SKM-1 treated with dmso at 0.1 percent for 144 hours (cell line): ENCODE data around the gene RAD51B.

Experiments used
- DNase-seq: peaks from one replicate; lab custom pipeline; 2025; ENCODE audit not compliant: unreplicated experiment; lab: John Stamatoyannopoulos, UW

The RAD51B gene

DNA sequence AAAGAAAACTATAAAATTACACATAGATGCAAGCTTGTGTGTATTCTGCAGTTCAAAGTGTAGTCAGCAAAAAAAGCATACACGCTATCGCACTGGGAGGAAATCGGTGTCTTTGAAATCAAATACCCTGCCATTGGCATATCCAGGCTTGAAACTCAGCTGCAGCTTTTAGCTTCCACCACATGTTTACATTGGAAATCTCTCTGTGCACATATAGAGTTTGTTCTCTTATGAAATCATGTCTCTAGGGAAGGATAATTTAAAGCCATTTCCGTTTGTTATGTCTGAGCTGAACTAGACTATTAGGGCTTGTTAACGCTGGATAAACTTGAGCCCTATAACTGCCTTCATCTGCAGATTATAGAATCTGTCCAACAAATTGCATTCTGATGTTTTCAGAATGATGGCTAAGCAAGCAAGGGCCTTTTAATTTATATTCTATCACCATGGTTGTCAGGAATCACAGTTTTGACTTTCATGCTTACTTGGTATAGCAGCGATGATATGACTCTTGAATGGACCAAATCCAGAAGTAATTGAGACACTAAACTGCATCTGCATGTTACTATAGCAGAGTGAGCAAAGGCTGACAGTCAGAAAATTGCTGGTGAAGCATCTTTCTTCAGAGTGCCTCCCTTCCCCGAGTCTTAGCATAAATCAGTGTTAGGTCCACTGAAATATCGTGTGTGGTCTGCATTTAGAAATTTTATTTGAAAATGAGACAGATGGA is 530.5 kb downstream of the RAD51B start:
- no peak for DNase-seq

DNA sequence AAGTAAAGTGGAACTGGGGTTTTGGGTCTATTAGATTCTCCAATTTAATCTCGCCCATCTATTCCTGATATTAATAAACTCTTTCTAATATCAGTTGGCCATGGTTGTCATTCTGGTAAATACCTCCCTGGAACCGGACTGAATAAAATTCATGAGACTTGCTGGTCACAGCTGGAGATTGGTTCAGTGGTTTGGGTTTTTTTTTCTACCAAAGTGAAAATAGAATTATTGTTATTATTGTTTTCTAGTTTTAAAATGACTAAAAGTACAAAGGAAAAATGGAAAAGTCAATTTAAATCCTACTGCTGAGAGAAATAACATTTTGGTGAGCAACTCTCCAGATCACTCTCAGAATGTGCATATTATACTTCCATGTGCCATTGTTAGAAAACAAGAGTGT is 535.8 kb downstream of the RAD51B start:
- DNase-seq, result no peak

DNA sequence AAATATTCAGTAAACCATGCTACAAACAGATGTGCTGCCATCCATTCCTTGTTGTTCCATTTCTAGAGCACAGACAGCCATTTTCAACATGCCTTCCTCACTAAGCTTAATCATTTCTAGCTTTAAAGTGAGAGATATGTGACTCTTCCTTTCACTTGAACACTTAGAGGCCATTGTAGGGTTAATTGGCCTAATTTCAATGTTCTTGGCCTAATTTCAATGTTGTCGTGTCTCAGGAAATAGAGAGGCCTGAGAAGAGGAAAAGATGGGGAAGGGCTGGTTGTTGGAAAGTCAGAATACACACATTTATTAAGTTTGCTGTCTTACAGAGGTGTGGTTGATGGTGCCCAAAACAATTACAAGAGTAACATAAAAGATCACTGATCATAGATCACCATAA is 538.2 kb downstream of the RAD51B start:
- no peak for DNase-seq

DNA sequence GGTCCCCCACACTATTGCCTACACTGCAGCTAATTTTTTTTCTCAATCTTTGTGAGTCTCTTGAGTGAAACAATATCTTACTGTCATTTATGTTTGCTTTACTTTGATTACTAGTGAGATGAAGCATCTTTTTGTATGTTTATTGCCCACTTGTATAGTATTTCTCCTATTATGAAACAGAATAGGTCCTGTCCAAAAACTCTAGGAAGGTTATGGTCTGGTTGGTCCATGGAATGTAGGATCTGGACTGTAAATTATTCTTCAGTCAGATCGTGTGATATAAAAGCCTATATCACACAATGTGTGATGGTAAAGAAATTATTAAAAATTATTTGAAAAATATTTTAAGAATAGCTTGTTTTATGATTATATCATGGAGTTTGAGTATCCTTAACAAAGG is 538.9 kb downstream of the RAD51B start:
- no peak for DNase-seq

DNA sequence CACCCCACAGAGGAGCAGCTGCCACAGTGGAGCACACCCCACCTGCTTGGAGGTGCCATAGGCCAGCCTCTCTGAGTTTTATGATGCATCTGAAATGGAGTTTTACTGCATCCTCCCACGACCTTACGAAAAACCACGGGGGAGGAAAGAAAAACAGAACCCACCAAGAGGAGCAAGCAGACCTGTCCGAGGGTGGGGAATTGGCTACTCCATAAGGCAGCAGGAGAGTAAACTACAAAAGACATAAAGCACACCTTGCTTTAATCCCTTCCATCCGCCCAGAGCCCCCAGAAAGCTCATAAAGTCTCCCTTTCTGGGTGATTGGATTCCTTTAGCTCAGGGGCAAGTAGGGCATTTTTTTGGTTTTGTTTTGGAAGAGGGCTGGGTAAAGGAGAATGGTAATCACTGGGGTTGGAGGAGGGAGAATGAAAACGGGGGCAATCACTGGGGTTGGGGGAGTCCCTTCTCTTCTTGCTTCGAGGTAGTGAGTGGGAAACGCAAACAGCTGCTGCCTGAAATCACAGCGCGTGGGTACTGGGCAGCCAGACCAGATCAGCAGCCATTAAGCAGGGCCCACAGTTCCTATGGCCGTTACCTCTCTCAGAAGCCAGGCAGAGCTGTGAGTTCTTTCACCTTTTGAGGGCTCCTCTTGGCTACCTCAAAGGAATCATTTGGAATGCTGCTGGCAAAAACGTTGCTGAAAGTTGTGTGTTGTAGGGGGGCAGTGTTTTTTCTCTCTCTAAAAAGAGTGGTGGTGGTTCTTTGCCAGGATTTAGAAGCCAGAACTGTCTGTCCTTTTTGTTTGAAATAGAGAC is 539.6 kb downstream of the RAD51B start:
- no peak for DNase-seq

DNA sequence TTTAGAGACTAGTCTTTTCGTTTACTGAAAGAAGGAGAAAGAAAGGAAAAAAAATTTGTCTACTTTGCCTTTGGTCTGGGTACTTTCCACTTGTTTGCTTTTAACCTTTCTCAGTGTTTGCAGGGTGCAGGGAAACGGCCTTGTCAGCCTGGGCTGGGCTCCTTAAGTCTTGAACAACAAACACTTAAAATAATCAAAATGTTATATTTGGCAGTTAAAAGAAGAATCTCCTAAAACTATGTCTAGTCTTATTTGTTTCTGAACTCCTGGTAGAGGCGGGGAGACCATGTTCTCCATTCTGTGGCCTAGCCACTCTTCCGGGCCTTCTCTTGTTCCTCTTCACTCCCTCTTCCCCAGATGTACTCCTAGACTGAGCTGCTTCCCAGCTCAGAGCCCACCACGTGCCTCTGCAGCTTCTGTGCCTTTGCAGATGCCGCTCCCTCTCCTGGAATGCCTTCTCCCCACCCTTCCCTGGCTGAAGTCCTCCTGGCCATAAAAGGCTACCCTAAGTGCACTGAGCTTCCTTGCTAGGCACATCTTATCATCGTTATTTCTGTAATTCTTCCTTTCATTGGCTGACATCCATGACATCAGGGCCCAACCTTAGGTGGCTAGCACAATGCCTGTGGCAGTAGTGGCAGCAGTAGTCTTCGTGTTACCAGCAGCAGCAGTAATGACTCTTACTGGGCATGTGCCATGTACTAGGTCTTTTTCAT is 540.4 kb downstream of the RAD51B start:
- DNase-seq, result no peak

DNA sequence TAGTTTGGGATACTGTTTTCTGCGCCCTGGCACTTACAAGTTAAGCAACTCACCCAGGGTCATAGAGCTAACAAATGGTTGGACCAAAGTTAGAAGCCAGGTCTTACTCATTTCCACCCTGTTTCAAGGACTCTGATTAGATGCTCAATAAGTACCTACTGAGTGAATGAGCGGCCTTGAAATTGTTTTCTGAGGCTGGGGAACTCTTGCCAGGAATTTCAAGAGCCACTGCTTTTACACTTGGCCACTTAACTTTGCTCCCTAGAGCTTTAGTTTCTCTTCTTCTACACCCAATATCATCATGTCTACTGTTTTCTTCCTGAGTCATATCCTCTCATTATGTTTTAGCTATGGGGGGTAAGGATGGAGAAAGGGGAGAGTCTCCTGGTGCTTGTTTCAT is 541.7 kb downstream of the RAD51B start:
- no peak for DNase-seq

DNA sequence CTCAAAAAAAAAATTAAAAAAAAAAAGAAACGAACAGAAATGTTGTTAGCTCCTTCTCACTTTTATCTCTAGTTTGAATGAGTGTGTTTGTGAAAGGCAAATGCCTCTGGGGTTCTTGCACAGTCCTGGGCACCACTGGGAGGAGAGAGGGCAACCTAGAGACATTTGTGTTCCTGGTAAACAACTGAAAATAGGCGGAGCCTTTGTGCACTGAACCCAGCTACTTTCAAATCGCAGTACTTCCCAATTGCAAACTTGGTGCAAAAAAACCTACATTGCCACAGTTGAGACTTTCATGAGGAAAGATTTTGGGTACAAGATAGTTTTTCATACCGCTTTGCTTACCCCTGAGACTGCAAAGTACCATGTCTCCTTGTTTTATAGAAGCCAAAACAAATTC is 543.3 kb downstream of the RAD51B start:
- DNase-seq, result no peak

DNA sequence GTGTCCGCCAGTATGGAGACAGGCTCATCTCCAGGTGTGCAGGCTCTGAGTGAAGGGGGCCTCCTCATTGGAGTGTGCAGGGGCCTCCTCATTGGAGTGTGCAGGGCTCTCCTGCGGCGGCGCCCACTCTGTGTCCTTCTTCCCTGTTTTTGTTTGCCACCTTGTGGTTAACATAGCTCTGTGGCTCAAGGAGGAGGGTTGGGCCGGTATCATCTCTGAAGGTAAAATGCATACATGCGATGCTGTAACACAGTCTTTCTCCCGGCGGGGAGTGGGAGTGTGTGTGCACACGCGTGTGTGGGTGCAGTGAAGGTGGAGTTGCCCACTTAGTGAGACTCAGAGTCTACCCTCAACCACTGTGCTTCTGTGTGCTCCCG is 543.9 kb downstream of the RAD51B start:
- no peak for DNase-seq

DNA sequence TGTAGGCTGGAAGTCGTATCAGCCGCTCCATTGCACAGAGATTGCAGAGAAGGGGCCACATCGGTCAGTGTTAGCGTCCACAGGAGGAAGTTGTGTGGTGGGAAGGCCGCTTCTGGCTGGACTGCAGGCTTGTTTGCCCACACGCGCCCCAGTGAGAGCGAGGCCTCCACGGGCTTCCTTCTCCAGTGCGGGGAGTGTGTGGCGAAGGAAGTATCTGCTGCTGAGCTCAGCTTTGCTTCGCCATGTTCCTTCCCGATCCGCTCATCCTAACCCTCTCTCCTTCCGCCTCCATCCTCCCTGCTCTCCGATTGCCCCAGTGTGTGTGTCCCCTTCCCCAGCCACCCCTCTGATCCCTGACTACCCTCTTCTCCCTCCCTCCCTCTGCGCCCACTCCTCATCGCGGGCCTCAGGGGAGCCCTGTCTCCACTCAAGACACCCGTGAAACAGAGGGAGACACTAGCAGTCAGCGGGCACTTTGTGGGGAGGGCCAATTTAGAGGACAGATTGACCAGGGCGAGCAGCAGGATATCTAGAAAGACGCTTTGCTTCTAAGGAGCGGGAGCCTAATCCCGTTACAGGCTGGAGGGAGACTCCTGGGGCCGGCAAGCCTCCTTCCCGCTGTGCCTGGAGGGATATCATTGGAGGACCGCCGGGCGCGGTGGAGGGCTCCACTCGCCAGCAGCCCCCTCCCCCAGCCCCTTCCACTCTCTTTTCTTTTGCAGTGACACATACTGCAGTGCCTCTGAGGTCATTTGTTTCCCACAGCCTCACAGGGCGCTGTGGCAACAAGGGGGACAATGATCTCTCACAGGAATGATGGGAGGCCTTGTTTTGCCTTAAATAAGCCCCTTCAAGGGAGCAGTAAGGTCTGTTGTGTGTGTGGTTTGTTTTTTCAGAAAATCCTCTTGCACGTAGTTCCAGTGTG is 544.5 kb downstream of the RAD51B start:
- no peak for DNase-seq

DNA sequence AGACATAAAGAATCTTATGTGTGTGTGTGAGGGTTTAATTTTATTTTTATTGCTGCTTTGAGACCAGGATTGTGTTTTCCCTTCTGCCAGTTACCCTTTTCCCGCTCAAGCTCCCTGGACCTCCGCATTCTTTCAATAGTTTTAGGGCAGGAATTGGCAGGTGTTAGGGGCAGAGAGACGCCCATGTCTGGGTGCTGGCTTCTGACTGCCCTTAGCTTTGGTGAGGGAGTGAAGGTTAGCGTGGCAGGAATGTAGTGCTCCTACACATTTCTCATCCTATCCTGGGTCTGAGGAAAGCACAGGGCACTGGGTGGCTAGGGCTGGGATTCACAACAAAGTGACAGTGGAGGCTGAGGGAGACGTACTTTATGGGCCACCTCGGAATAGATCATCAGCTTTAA is 545.2 kb downstream of the RAD51B start:
- DNase-seq, result no peak

DNA sequence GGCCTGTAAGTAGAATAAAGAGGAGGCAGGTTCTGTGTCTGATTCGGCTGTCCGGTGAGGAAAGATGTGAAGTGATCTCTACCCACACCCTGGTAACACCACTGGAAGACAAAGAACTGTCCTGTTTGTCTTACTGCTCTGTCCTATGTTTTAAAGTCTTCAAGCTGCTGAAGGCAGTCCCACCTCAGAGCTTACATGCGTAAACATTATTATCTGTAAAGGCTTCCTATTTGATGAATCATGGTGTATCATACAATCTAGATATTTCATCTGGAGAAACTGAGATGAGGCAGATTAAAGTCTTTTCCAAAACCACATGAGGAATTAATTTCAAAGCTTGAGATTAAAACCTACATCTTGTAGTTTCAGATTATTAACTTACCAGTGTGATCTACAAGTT is 545.6 kb downstream of the RAD51B start:
- no peak for DNase-seq

DNA sequence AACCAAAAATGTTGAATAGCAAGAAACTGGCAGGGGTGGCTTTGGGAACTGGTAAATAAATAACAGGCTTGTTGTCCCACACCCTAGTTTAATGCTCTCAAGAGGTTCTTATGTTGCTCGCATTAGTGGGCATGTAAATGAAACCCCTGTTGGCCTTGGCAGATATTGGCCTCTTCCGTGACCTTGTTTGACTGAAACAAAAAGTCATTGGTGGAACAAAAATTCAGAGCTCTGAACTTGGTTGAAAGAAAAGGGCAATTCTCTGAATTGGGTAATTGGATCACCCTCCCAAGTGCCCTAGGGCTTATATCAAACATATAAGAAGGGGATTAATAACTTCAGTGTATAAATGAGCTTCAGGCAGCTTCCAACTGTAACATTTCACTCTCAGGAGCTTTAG is 547.1 kb downstream of the RAD51B start:
- DNase-seq, result no peak

DNA sequence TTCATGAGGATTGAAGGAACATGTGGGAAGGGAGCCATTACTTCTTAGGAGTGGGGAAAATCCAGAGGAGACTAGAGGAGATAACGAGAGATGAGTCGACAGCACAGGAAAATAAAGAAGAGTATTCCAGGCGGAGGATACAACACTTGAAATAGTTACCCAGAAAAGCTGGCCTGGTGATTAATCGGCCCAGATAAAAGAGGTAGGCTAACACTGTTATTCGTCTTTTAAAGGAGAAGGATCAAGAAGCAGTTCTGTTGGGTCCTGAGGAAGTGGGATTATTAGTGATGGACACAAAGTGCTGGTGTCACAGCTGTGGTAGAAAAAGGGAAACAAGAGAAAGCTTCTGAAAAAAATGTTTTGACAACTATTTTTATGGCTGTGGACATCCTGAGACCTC is 548.0 kb downstream of the RAD51B start:
- no peak for DNase-seq

DNA sequence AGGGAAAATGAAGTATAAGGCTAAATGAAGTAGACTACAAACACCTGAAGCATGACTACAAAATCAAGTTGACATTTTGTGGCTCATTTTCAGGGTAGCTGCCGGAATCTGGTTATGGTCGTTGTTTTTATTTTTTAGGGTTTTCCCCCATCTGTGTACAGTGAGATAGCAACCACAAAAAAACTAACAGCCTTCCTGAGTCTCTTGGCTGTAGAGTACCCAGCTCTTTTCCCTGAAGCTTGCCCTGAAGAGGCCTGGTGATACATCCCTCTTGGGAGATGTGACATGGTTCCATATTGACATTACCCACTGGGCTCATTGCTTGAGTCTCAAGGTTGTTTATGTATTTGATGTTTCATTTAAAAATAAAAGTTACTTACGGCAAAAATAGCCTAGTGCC is 549.3 kb downstream of the RAD51B start:
- no peak for DNase-seq

DNA sequence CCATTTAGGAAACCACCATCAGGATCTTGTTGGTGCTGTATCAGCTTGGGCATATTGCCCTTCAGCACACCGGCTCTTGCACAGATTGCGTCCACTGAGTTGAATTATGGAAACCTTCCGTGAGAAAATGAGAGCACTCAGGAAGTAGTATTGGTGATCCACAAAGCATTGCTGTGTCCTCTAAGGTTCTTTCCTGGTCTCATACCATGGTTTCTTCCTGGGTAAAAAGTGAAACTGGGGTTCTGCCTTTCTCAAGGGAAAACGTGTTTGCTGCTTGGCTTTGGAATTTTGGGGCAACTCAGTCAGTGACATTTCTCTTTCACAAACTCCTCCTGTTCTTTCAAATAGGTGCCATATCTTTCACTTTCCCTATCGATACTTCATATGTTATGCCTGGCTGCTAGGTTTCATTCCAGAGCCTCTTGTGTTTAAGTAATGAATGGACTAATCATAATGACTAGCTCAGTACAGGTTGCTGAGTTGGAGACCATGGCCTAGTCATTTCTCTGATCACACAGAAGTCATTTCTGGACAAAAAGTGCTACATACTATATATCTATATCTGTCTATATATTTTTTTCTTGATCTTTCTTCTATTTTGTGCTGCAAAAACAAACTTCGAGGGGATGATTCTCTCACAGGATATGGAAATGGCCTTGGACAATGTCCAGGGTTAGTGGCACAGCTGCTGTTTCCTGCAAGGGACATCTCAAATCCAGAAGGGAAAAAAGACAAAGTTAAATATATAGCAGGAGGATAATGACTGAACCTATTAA is 549.9 kb downstream of the RAD51B start:
- DNase-seq, result no peak

DNA sequence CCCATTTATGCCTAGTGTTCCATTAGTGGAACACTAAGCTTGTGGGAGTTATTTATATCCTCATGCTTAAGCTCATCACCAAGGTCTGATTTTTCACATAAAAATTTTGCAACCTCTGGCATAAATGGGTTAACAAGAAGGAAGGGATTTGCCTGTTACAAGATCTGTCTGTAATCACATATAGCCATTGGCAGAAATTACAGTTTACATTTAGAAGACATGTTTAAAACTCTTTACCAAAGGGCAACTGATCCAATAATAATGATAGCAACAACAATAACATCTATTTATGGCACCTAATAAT is 550.4 kb downstream of the RAD51B start:
- DNase-seq, result no peak

DNA sequence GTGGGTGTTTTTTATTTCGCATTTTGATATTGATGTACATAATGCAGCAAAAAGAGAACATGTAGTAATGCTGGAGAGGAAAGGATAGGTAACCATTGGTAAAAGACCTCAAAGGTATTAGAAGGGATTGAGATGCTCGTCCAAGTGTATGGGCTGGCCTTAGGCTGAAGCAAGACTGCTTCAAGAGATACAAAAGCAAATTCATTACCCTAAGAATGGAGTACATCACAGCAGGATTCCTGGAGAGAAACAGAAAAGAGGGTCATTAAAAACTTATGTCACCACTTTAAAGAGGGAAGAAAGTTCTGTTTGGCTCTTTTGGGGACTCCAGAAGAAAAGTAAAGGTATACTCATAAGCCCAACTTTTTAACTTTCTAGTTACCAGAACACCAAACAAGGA is 552.8 kb downstream of the RAD51B start:
- DNase-seq, result no peak

DNA sequence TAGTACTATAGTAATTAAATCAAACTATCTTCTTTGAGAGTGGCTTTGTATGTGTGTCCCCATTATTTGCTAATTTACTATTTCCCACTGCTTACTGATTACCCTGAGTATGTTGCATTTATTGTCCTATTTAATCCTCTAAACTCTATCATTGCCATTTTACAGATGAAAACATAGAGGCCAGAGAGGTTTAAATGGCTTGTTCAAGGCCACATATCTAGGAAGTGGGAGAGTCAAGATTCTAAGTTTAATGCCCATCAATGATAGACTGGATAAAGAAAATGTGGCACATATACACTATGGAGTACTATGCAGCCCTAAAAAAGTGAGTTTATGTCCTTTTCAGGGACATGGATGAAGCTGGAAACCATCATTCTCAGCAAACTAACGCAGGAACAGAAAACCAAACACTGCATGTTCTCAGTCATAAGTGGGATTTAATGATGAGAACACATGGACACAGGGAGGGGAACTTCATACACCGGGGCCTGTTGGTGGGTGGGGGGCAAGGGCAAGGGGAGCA is 553.6 kb downstream of the RAD51B start:
- no peak for DNase-seq

DNA sequence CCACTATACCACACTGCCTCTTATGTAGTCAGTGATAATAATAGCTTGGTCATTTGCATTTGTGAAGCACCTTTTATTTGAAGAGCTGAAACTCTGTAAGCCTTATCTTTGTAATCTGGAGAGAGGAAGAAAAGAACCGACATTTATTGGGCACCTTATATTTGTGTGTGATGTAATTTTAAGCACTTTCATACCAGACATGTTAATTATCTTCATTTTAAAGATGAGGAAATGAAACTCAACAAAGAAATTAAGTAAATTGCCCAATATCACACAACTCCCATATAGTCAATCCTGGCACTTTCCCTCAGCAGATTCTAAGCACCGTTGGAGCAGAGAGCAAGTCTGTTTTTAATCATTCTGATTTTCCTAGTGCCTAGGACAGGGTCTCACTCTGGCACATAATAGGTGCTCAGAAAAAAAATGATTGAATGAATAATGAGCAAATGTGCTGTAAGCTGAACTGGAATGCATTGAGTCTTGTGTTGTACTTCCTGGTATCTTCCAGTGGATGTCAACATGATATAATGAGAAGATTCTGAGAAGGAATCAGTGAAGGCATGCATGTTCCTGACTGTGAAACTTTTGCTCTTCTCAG is 554.4 kb downstream of the RAD51B start:
- no peak for DNase-seq
